ENCODE measurements around the gene CCDC63.
"Not testable (repeated sequence)": the region's sequence is repeated elsewhere in the genome, so short reads cannot be mapped to it uniquely, and the experiment has no call there.

The CCDC63 gene

GRCh38 chr12:110853836-110854235 lies 7.0 kb downstream of the CCDC63 start:
- Histone ChIP-seq H3K9me3 (ENCODE audit: control insufficient read depth, low read length) (no peaks in the 10 kb centered on the region), H3K36me3 (ENCODE audit: control insufficient read depth, insufficient read depth, low read length) (no peaks in the 10 kb centered on the region), H2AFZ (no peak overlapping the region), H3K79me2 (no peaks in the 10 kb centered on the region), H3K27me3 (ENCODE audit: control insufficient read depth, insufficient read depth, low read length) (no peaks in the 10 kb centered on the region), H3K4me1 (no peaks in the 10 kb centered on the region), H3K9ac (no peak overlapping the region), H3K27ac (no peak overlapping the region), H3K4me3 (ENCODE audit: low read depth, low read length) (no peak overlapping the region), H3K4me2 (ENCODE audit: low read length) (no peak overlapping the region)
- no peak for TF ChIP-seq CTCF (IDR thresholded peaks at IDR 0.05)

GRCh38 chr12:110856542-110856941 lies 9.8 kb downstream of the CCDC63 start:
- H3K36me3 ChIP-seq (ENCODE audit: control insufficient read depth, insufficient read depth, low read length) = no peaks in the 10 kb centered on the region
- H3K4me3 ChIP-seq (ENCODE audit: low read depth, low read length) = no peak overlapping the region
- no peaks in the 10 kb centered on the region for H3K79me2 ChIP-seq
- H3K9ac ChIP-seq = no peak overlapping the region
- H3K9me3 ChIP-seq (ENCODE audit: control insufficient read depth, low read length) = no peaks in the 10 kb centered on the region
- H3K27ac ChIP-seq = no peak overlapping the region
- no peaks in the 10 kb centered on the region for H3K27me3 ChIP-seq (ENCODE audit: control insufficient read depth, insufficient read depth, low read length)
- H3K4me2 ChIP-seq (ENCODE audit: low read length) = no peak overlapping the region
- H3K4me1 ChIP-seq = no peaks in the 10 kb centered on the region
- H2AFZ ChIP-seq = no peak overlapping the region
- TF ChIP-seq CTCF (IDR thresholded peaks at IDR 0.05) = no peak

GRCh38 chr12:110857528-110857927 lies 10.7 kb downstream of the CCDC63 start:
- Histone ChIP-seq H3K27ac (no peak overlapping the region), H3K4me3 (ENCODE audit: low read depth, low read length) (no peak overlapping the region), H3K9me3 (ENCODE audit: control insufficient read depth, low read length) (no peaks in the 10 kb centered on the region), H3K36me3 (ENCODE audit: control insufficient read depth, insufficient read depth, low read length) (no peaks in the 10 kb centered on the region), H2AFZ (no peak overlapping the region), H3K79me2 (no peaks in the 10 kb centered on the region), H3K4me2 (ENCODE audit: low read length) (no peak overlapping the region), H3K4me1 (no peaks in the 10 kb centered on the region), H3K27me3 (ENCODE audit: control insufficient read depth, insufficient read depth, low read length) (no peaks in the 10 kb centered on the region), H3K9ac (no peak overlapping the region)
- no peak for TF ChIP-seq CTCF (IDR thresholded peaks at IDR 0.05)

- H3K36me3 ChIP-seq (ENCODE audit: control insufficient read depth, insufficient read depth, low read length); H3K4me2 ChIP-seq (ENCODE audit: low read length); H3K4me1 ChIP-seq; H2AFZ ChIP-seq; H3K9ac ChIP-seq; H3K9me3 ChIP-seq (ENCODE audit: control insufficient read depth, low read length); H3K27ac ChIP-seq; H3K4me3 ChIP-seq (ENCODE audit: low read depth, low read length); H3K27me3 ChIP-seq (ENCODE audit: control insufficient read depth, insufficient read depth, low read length); H3K79me2 ChIP-seq: not testable (repeated sequence)
These were observed 11.2 kb downstream of the CCDC63 start for GRCh38 chr12:110857954-110858353.

GRCh38 chr12:110858848-110859247 lies 12.1 kb downstream of the CCDC63 start:
- Histone ChIP-seq H3K79me2 (no peaks in the 10 kb centered on the region), H3K4me2 (ENCODE audit: low read length) (no peak overlapping the region), H3K27ac (no peak overlapping the region), H3K9ac (no peak overlapping the region), H3K9me3 (ENCODE audit: control insufficient read depth, low read length) (no peaks in the 10 kb centered on the region), H3K27me3 (ENCODE audit: control insufficient read depth, insufficient read depth, low read length) (no peaks in the 10 kb centered on the region), H2AFZ (no peak overlapping the region), H3K4me1 (no peaks in the 10 kb centered on the region), H3K36me3 (ENCODE audit: control insufficient read depth, insufficient read depth, low read length) (no peaks in the 10 kb centered on the region), H3K4me3 (ENCODE audit: low read depth, low read length) (no peak overlapping the region)
- no peak for TF ChIP-seq CTCF (IDR thresholded peaks at IDR 0.05)

Measured in parathyroid adenoma (tissue), 2 donors.